ENCODE results near the gene SUCO.

DNA sequence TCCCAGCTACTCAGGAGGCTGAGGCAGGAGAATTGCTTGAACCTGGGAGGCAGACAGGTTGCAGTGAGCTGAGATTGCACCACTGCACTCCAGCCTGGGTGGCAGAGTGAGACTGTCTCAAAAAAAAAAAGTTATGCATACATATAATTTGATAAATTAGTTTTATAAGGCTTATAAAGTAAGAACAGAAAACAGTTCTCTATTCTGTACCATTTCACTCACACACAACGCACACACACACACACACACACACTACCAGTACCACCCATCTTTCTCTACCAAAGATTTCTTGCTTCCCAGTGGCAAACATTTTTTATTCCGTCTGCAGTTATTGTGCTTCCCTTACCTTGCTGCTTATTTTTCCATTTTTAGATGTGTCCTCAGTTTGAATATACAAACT is 79.5 kb downstream of the SUCO start:
- TF ChIP-seq, protein P1, sequence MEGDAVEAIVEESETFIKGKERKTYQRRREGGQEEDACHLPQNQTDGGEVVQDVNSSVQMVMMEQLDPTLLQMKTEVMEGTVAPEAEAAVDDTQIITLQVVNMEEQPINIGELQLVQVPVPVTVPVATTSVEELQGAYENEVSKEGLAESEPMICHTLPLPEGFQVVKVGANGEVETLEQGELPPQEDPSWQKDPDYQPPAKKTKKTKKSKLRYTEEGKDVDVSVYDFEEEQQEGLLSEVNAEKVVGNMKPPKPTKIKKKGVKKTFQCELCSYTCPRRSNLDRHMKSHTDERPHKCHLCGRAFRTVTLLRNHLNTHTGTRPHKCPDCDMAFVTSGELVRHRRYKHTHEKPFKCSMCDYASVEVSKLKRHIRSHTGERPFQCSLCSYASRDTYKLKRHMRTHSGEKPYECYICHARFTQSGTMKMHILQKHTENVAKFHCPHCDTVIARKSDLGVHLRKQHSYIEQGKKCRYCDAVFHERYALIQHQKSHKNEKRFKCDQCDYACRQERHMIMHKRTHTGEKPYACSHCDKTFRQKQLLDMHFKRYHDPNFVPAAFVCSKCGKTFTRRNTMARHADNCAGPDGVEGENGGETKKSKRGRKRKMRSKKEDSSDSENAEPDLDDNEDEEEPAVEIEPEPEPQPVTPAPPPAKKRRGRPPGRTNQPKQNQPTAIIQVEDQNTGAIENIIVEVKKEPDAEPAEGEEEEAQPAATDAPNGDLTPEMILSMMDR (IDR thresholded peaks at IDR 0.05), result no peak
- TF ChIP-seq, protein P2, sequence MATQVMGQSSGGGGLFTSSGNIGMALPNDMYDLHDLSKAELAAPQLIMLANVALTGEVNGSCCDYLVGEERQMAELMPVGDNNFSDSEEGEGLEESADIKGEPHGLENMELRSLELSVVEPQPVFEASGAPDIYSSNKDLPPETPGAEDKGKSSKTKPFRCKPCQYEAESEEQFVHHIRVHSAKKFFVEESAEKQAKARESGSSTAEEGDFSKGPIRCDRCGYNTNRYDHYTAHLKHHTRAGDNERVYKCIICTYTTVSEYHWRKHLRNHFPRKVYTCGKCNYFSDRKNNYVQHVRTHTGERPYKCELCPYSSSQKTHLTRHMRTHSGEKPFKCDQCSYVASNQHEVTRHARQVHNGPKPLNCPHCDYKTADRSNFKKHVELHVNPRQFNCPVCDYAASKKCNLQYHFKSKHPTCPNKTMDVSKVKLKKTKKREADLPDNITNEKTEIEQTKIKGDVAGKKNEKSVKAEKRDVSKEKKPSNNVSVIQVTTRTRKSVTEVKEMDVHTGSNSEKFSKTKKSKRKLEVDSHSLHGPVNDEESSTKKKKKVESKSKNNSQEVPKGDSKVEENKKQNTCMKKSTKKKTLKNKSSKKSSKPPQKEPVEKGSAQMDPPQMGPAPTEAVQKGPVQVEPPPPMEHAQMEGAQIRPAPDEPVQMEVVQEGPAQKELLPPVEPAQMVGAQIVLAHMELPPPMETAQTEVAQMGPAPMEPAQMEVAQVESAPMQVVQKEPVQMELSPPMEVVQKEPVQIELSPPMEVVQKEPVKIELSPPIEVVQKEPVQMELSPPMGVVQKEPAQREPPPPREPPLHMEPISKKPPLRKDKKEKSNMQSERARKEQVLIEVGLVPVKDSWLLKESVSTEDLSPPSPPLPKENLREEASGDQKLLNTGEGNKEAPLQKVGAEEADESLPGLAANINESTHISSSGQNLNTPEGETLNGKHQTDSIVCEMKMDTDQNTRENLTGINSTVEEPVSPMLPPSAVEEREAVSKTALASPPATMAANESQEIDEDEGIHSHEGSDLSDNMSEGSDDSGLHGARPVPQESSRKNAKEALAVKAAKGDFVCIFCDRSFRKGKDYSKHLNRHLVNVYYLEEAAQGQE (IDR thresholded peaks at IDR 0.05), result no peak
- no peak for TF ChIP-seq CEBPB (IDR thresholded peaks at IDR 0.05)
- TF ChIP-seq KDM1A (IDR thresholded peaks at IDR 0.05; ENCODE audit: low read depth), result no peak
- no peak for TF ChIP-seq JUN (IDR thresholded peaks at IDR 0.05)
- no peak for TF ChIP-seq MAZ (IDR thresholded peaks at IDR 0.05; ENCODE audit: borderline replicate concordance, low read depth, low read length)
- TF ChIP-seq, protein P3, sequence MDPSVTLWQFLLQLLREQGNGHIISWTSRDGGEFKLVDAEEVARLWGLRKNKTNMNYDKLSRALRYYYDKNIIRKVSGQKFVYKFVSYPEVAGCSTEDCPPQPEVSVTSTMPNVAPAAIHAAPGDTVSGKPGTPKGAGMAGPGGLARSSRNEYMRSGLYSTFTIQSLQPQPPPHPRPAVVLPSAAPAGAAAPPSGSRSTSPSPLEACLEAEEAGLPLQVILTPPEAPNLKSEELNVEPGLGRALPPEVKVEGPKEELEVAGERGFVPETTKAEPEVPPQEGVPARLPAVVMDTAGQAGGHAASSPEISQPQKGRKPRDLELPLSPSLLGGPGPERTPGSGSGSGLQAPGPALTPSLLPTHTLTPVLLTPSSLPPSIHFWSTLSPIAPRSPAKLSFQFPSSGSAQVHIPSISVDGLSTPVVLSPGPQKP (IDR thresholded peaks at IDR 0.05; ENCODE audit: low read depth, low read length), result no peak
- TF ChIP-seq FOXS1 (CRISPR knock-in tag; IDR thresholded peaks at IDR 0.05), result no peak
- TF ChIP-seq POLR2A (IDR thresholded peaks at IDR 0.05; ENCODE audit: low read length), result no peak

All from A549 (cell line).